ACC112 (cell line): ENCODE results near the gene IRF1.
A peak's percentile ranks its signal among the peaks of the same experiment; 100 is the strongest.

Experiments used
- H2AFZ ChIP-seq: fragments of 200-600 bp; sonication (generic); one replicate; pipeline ENCODE4 v1.6.0; 2017; ENCODE audit warnings: antibody characterized with exemption, low read length; ENCODE audit not compliant: unreplicated experiment
- H3K27ac ChIP-seq: fragments of 200-600 bp; sonication (generic); 2 replicates; pipeline ENCODE4 v1.5.1; 2014; ENCODE audit warnings: low read depth, mild to moderate bottlenecking, antibody characterized with exemption, low read length, moderate library complexity
- H3K27me3 ChIP-seq: fragments of 200-600 bp; sonication (generic); 2 replicates; pipeline ENCODE4 v1.6.1; 2014; ENCODE audit warnings: mild to moderate bottlenecking, antibody characterized with exemption, low read length, moderate library complexity, mixed read lengths; ENCODE audit not compliant: insufficient read depth
- H3K36me3 ChIP-seq: fragments of 200-600 bp; sonication (generic); 2 replicates; pipeline ENCODE4 v1.6.1; 2016; ENCODE audit warnings: mild to moderate bottlenecking, antibody characterized with exemption, low read length, moderate library complexity, mixed read lengths; ENCODE audit not compliant: insufficient read depth
- H3K4me1 ChIP-seq: fragments of 200-600 bp; sonication (generic); one replicate; pipeline ENCODE4 v1.6.1; 2016; ENCODE audit warnings: low read length, mixed read lengths; ENCODE audit not compliant: insufficient read depth, unreplicated experiment, control insufficient read depth
- H3K4me3 ChIP-seq: fragments of 200-600 bp; sonication (generic); 2 replicates; pipeline ENCODE4 v1.5.1; 2014; ENCODE audit warnings: mild to moderate bottlenecking, low read depth, low read length
- H3K79me2 ChIP-seq: fragments of 200-600 bp; sonication (generic); one replicate; pipeline ENCODE4 v1.6.0; 2016; ENCODE audit warnings: low read length; ENCODE audit not compliant: control insufficient read depth, unreplicated experiment, insufficient read depth

The IRF1 gene

GRCh38 chr5:132465059-132465707 lies 25.4 kb downstream of the IRF1 start:
- H3K79me2 ChIP-seq: no peaks in the 10 kb centered on the region
- H3K36me3 ChIP-seq: no peaks in the 10 kb centered on the region
- H3K27me3 ChIP-seq: no peaks in the 10 kb centered on the region
- no peak overlapping the region for H3K4me3 ChIP-seq
- H2AFZ ChIP-seq: no peak overlapping the region
- peaks cover 46% of the 10 kb centered on the region for H3K4me1 ChIP-seq
- no peak overlapping the region for H3K27ac ChIP-seq

- H2AFZ ChIP-seq: no peak overlapping the region
- peaks cover 46% of the 10 kb centered on the region for H3K4me1 ChIP-seq
- no peaks in the 10 kb centered on the region for H3K27me3 ChIP-seq
These were observed 26.2 kb downstream of the IRF1 start for GRCh38 chr5:132464156-132464939.

GRCh38 chr5:132463811-132464155 lies 26.8 kb downstream of the IRF1 start:
- Histone ChIP-seq H3K36me3 (no peaks in the 10 kb centered on the region), H2AFZ (no peak overlapping the region), H3K4me1 (peaks cover 46% of the 10 kb centered on the region), H3K27me3 (no peaks in the 10 kb centered on the region), H3K4me3 (no peak overlapping the region), H3K79me2 (no peaks in the 10 kb centered on the region), H3K27ac (0 out of 2 replicates have a peak overlapping the region, but pooled peaks have one; percentile 1)

More at GRCh38 chr5:132464156-132464939, 26.2 kb downstream of the IRF1 start:
- Histone ChIP-seq H3K4me3 (no peak overlapping the region), H3K79me2 (no peaks in the 10 kb centered on the region), H3K36me3 (no peaks in the 10 kb centered on the region), H3K27ac (0 out of 2 replicates have a peak overlapping the region, but pooled peaks have one; percentile 1)

GRCh38 chr5:132462856-132463745 lies 27.5 kb downstream of the IRF1 start:
- H3K27ac ChIP-seq: no peak overlapping the region
- H3K27me3 ChIP-seq: no peaks in the 10 kb centered on the region
- no peaks in the 10 kb centered on the region for H3K36me3 ChIP-seq
- peaks cover 49% of the 10 kb centered on the region for H3K4me1 ChIP-seq
- H3K79me2 ChIP-seq: no peaks in the 10 kb centered on the region
- no peak overlapping the region for H3K4me3 ChIP-seq
- H2AFZ ChIP-seq: no peak overlapping the region

GRCh38 chr5:132462333-132462732 lies 28.2 kb downstream of the IRF1 start:
- no peaks in the 10 kb centered on the region for H3K27me3 ChIP-seq
- no peak overlapping the region for H3K27ac ChIP-seq
- H3K4me1 ChIP-seq: peaks cover 52% of the 10 kb centered on the region
- H3K36me3 ChIP-seq: no peaks in the 10 kb centered on the region
- H2AFZ ChIP-seq: no peak overlapping the region
- no peak overlapping the region for H3K4me3 ChIP-seq
- no peaks in the 10 kb centered on the region for H3K79me2 ChIP-seq

GRCh38 chr5:132461569-132462070 lies 29.0 kb downstream of the IRF1 start:
- H3K4me1 ChIP-seq: peaks cover 60% of the 10 kb centered on the region
- H2AFZ ChIP-seq: no peak overlapping the region
- H3K79me2 ChIP-seq: no peaks in the 10 kb centered on the region

GRCh38 chr5:132460846-132461568 lies 29.6 kb downstream of the IRF1 start:
- no peaks in the 10 kb centered on the region for H3K27me3 ChIP-seq

More at GRCh38 chr5:132461569-132462070, 29.0 kb downstream of the IRF1 start:
- Histone ChIP-seq H3K27me3 (no peaks in the 10 kb centered on the region), H3K4me3 (no peak overlapping the region), H3K36me3 (no peaks in the 10 kb centered on the region), H3K27ac (no peak overlapping the region)

GRCh38 chr5:132459983-132460838 lies 30.4 kb downstream of the IRF1 start:
- Histone ChIP-seq H2AFZ (no peak overlapping the region), H3K79me2 (no peaks in the 10 kb centered on the region), H3K27ac (peak overlapping the region; percentile 80), H3K4me3 (no peak overlapping the region), H3K4me1 (peaks cover 72% of the 10 kb centered on the region), H3K36me3 (no peaks in the 10 kb centered on the region), H3K27me3 (no peaks in the 10 kb centered on the region)

More at GRCh38 chr5:132460846-132461568, 29.6 kb downstream of the IRF1 start:
- no peak overlapping the region for H3K27ac ChIP-seq
- H3K4me1 ChIP-seq: peaks cover 66% of the 10 kb centered on the region
- no peaks in the 10 kb centered on the region for H3K79me2 ChIP-seq
- no peak overlapping the region for H3K4me3 ChIP-seq
- no peak overlapping the region for H2AFZ ChIP-seq
- H3K36me3 ChIP-seq: no peaks in the 10 kb centered on the region
